HCEC 1CT (cell line): ENCODE results near the gene IGF1R.
A peak's percentile ranks its signal among the peaks of the same experiment; 100 is the strongest.

Source experiments
- DNase-seq: peaks from one replicate; pipeline ENCODE4 v3.0.0-alpha.2; 2017

Gene IGF1R

DNA sequence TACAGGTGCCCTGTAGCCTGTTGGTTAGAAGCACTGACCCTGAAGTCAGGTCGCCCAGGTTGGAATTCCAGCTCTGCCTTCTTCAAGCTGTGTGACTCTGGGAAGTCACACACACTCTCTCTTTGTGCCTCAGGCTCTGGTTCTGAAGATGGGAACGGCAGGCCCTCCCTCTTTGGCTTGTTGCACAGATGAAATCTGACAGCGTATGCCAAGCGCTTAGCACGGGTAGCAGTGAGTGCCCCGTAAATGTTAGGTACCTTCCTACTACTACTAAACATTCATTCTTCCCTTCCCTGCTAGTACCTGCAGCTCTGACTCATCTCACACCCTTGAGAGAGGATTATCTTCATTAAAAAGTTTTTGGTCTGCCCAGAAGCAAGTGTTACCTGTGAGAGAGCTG is 220.2 kb downstream of the IGF1R start:
- DNase-seq: no peak

DNA sequence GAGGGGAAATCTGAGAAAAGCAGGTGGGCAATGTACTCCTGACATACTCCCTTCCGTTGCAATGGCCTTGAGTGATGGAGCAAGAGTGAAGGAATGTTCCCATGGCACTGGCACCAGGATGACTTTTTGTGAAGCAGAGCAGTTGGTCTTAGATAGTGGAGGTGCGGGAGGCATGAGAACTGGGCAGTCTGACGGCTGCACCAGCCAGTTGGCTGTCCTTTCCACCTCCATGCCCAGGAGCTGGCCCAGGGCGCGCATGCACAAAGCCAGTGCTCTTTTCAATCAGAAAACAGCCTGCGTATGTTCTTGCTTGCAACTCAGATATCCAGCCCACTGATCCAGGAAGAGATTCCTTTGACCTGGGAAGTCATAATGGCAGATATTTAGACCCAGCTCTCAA is 222.4 kb downstream of the IGF1R start:
- DNase-seq: no peak

DNA sequence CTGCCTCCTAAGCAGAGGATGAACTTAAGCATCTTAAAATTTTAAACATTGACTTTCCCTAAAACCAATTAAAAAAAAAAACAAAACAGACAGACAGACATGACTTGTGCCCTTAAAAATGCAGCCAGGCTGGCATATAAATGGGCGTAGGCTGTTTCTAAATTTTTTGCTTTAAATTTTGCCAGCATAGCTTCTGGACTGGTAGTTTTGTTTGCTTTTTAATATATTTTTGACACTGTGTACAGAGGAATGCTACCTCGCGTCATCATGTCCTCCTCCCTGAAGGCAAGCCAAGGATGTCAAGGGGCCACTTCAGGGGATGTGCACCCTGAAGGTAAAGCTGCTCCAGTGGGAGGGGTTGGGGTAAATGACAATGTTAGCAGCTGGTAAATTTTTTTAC is 224.4 kb downstream of the IGF1R start:
- DNase-seq: no peak

DNA sequence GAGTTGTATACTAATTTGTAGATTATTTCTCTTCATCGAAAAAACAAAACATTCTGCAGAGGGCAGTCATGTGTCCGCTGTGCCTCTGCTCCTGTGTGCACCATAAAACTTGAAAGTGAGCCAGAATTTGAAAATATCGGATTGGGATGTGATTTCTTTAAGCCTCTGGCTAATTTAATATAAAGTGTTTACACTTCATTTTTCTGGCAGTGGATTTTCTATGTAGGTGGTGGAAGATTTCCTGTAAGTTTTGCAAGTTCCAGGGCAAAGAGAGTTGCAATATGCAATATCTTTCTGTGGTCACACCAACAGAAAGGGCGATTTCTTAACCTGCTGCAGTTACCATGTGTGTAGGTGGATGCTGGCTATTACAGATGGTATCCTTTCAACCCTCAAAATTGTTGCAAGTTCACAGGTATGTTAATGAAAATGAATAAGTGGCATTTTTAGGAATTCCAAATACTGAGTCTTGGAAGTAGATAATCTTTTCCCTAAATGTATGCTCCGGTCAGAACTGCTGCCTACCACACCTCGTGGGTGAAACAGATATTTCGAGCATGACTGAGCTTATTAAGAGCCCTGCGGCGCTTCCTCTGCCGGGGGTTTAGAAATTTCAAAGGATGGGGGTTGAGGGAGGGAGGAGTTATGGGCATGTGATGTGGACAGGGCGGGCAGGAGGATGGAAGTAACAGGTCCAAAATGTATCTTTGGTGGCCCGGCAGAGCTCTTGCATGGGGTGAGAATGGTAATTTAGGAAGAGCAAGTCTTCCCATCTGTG is 225.3 kb downstream of the IGF1R start:
- peak; percentile 92 for DNase-seq

DNA sequence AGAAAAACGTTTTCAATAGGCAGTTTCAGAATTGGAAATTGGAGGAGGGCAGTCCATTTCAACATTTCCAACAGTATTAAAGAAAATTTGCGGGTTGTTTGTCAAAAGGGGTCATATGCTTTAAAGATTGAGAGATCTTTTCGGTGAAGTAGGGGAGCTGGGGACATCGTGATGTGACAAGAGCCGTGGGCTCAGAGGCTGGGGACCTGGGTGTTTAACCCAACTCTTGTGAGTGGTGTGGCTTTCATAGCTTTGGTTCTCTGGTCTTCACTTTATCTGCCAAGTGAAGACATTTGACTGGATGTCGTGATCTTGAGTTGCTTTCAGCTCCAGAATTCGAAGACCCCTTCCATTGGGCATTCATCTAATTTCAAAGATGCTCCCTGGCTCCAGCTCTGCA is 226.0 kb downstream of the IGF1R start:
- DNase-seq: no peak

DNA sequence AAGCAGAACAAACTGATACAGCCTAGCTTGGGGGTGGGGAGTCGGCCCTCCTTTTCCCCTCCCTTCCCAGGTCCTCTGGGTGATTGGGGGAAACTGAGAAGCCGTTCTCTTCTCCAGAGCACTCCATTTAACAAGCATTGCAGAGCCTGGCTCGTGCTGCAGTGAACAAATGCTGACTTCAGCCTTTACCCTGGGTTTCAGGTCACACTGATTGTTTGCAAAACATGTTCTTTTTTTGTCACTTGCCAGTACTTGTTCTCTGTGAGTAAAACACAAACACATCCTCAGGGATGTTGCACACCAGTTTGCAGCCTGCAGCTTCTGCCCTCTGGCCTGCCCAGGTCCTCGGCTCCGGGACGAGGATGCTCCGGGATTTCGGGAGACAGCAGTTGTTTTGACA is 226.4 kb downstream of the IGF1R start:
- DNase-seq: no peak

DNA sequence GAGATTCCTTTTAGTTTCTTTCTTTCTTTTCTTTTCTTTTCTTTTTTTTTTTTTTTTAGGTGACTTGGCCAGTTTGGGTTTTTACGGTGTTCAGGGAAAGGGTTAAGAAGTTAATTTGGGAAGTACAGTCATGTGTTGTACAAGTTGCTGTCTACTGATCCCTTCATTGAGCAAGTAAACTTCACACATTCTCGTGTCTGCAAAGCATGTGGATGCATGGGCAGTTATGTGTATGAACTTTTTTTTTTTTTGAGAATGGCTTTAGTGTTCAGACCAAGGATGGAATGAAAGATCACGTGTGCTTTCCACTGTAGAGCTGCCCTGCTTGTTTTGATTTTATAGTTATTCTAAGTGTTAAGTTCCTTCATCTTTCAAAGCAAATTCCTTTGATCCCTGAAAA is 227.0 kb downstream of the IGF1R start:
- peak; percentile 39 for DNase-seq

DNA sequence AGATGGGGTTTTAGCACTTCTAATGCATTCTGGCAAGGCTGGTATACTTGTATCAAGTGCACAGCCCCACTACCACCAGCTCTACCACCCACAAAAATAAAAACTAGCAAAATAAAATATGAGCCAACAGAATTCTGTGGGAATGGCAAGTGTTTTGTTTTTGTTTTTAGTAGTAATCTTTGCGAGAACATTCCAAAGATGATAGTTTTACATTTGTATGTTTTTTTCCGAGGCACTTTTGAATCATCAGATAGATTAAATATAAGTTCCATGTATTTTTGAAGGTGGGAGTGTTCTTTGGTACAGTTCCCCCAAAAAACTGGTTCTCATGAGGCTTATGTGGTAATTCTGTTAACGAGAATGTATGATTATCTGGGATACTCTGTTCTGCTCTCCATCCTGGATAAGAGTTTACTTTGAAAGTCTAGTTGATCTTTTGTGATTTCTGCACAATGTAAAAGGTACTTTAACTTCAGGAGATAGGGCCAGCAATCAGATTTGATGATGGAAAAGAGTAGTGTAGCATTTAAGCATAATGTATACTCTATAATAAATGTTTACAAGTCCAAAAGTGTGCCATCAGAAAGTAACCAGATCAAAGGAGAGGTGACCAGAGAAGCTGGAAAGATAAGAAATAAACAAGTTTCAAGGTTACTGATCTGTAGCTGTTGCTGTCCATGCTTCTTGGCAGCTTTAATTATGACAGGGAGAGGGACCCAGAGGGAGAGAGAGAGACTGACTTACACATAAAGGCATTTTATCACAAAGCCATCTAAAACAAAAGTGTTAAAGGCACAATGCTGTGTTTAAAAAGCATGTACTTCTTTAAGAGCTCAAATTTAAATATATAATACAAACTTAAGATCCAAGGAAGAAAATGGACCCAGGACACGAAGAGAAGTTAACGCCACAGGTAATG is 228.4 kb downstream of the IGF1R start:
- no peak for DNase-seq

DNA sequence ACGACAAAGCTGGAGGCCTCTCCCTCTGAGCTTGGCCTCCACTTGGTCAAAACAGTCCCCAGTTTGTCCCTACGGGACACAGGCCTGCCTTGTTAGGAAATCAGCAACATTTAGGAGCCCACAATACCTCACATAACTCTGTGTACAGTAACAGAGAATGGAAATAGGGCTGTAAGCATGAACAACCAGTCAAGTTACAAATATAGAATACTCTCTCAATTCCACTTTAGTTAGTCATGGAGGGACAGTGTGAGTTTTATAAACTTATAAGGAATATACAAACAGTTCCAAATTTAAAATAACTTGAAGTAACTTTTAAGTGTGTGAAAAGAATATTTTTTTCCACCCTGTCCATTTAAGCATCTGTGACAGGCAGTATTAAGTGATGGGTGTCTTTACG is 229.8 kb downstream of the IGF1R start:
- DNase-seq: peak; percentile 84

DNA sequence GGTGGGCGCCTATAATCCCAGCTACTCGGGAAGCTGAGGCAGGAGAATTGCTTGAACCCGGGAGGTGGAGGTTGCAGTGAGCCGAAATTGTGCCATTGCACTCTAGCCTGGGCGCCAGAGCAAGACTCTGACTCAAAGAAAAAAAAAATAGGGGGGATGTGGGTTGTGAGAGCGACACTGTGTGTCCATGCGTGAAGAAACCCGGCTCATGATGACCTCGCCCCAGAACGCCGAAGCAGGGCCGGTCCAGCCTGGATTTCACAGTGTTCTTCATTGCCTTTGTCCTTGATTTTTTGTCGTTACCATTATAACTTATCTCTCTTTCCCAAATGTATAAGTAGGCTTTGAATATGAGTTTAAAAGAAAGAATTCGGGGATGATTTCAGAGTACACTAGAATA is 230.5 kb downstream of the IGF1R start:
- no peak for DNase-seq

DNA sequence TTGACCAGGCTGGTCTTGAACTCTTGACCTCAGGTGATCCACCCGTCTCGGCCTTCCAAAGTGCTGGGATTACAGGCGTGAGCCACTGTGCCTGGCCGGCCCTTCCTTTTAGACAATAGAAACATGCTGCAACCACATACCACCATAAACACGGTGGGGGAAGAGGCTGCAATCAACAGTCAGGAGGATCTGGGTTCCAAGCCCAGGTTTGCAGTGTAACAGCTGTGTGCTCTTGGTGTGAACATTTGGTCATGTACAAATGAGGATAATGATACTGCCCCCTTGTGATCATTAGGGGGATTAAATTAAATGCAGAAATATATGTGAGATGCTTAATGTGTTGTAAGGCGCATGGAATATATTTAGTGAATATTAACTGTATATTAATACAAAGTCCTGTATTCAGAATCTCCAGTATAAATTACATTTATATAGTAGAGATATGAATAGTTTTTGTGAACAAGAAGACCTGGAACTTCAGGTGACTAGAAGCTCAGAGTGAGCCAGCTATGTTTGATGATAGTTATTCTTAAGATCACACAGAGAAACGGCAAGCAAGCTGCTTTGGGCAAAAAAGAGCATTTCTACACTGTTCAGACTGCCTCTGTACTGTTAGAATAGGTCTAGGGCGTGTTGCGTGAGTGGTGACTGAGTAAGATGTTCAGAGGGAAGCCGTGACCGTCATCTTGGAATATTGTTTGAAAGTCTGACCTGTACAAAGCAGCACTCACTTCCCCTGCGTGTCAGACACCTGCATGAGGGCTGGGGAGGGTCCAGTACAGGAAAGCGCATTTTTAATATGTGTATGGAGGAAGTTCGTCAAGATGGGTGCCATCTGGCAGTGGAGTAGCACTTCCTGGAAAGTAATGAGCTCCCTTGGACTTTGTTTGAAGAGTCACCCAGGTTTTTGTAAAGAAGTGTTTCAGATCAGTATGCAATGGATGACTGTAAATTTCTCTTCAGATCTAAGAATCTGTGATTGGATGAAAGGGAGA is 233.5 kb downstream of the IGF1R start:
- DNase-seq: peak; percentile 72

DNA sequence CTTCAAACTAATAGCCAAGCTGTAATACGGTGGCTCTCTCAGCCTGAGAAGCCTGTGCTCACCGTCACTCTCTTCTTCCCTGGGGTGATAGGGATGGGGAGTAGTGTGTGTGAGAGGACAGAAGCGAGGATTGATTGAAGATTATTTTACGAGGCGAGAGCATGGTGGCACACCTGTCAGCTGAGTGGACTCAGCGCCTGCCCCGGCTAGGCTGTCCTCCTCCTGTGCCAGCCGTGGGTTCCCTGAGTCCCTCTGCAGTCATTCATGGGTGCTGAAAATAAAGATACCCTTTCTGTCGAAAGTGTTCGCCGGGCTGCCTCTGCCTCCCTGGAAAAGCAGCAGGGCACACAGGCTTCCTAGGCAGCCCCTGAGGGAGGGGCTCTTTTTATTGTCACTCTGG is 235.1 kb downstream of the IGF1R start:
- no peak for DNase-seq

DNA sequence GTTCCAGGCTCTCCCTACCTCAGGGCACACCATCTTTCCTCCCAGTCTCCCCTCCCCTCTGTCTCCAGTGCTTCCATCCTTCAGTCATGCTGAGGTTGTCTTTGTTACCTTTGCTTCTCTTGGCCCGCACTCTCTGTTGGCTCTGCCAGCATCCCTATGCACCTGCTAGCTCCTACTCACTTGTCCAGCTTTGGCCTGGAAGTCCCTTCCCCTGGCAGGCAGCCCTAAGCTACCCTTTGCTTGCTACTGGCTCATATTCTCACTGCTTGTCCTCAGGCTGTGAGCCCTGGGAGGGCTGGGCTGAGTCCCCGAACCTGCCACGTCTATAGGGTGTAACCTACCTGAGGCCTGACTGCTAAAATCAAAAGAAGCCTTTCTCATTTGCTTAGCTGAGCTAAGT is 236.6 kb downstream of the IGF1R start:
- DNase-seq: no peak

DNA sequence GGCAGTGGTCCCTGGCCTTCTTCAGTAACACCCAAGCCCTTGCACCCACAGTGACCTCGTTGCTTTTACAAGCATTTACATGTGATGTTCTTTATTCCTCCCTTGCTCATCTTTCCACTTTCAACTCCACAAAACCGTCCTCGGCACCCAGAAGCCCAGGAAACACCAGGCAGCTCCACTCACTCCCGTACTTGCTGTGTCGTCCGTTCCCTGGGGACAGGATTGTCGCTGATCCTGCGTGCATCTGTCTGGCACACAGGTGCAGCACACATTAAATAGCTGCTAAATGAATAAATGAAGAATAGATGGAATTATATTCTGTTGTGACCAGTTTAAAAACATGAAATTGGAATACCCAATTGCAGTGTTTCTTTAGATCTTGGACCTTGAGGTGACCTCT is 239.6 kb downstream of the IGF1R start:
- no peak for DNase-seq

DNA sequence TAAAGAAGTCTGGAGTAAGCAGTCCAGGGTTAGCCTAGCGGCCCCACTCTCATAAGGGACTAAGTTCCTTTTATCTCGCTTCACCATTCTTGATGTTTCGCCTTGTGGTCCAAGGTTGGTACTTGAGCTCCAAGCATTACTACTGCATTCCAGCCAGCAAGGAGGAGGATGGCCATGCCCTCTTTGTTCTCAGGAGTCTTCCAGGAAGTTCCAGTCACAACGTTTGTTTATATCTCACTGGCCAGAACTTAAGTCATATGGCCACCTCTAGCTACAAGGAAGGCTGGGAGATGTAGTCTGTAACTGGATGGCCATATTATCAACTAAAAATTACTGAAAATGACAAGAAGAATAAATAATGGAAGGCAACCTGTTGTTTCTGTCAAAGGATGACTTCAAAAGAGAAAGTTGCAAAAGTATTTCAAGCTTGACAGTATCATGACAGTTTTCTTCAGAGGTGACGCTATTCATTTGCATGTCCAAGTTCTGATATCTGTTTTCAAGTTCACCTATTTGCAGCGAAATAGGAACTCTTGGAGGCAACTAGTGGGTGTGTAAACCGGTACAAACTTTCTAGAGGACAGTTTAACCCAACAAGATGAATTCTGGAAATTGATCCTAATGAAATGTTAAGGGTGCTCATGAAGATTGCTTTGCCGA is 240.6 kb downstream of the IGF1R start:
- peak; percentile 61 for DNase-seq

DNA sequence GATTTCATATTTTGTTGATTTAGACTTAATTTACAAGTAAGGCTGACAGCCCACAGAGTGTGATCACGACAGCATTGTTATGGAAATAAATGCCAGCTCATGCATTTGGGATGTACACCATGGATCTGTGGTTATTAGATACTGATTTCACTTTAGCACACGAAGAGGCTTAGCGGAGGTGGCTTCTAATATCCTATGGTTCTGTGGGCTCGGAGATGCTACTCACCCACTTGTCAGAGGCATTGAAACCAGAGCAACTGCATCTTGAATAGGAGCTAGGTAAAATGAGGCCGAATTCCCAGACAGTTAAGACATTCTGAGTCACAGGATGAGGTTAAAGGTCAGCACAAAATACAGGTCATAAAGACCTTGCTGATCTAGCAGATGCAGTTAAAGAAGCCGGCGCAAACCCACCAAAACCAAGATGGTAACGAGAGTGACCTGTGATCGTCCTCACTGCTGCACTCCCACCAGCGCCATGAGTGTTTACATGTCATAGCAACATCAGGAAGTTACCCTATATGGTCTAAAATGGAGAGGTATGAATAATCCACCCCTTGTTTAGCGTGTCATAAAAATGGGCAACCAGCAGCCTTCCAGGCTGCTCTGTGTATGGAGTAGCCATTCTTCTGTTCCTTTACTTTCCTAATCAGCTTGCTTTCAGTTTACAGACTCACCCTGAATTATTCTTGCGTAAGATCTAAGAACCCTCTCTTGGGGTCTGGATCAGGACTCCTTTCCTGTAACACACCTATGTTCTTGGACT is 241.8 kb downstream of the IGF1R start:
- DNase-seq: peak; percentile 80

DNA sequence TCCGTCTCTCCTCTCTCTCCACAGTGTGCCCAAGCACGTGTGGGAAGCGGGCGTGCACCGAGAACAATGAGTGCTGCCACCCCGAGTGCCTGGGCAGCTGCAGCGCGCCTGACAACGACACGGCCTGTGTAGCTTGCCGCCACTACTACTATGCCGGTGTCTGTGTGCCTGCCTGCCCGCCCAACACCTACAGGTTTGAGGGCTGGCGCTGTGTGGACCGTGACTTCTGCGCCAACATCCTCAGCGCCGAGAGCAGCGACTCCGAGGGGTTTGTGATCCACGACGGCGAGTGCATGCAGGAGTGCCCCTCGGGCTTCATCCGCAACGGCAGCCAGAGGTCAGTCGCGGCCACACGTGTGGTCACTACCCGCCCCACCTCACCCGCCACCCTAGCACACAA is 243.0 kb downstream of the IGF1R start:
- DNase-seq: no peak

DNA sequence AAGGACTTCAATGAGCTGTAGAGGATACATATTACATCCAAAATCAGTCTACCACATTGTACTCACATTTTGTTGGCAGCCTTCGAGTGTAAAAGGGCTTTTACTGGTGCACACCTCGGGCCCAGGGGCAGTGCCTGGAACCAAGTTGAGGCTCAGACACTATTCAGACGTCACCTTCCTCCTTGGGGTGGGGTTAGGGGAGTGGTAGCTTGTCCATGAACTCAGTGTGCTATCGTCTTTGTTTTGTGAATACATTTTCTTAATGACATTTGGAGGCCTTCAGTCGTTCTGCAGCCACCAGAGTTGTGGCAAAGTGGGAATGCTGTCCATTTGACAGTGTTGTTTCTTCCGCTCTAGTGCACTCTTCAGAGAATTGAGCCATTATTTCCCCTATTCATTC is 245.1 kb downstream of the IGF1R start:
- no peak for DNase-seq

DNA sequence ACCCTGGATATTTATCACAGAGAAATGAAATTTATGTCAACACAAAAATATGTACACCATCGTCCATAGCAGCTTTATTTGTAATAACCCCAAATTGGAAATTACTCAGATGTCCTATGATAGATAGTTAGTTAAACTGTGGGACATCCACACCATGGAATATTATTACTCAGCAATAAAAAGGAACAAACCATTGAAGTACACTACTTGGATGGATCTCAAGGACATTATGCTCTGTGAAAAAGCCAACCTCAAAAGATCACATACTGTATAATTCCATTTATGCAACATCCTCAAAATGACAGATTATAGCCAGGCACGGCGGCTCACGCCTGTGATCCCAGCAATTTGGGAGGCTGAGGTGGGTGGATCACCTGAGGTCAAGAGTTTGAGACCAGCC is 246.0 kb downstream of the IGF1R start:
- no peak for DNase-seq

DNA sequence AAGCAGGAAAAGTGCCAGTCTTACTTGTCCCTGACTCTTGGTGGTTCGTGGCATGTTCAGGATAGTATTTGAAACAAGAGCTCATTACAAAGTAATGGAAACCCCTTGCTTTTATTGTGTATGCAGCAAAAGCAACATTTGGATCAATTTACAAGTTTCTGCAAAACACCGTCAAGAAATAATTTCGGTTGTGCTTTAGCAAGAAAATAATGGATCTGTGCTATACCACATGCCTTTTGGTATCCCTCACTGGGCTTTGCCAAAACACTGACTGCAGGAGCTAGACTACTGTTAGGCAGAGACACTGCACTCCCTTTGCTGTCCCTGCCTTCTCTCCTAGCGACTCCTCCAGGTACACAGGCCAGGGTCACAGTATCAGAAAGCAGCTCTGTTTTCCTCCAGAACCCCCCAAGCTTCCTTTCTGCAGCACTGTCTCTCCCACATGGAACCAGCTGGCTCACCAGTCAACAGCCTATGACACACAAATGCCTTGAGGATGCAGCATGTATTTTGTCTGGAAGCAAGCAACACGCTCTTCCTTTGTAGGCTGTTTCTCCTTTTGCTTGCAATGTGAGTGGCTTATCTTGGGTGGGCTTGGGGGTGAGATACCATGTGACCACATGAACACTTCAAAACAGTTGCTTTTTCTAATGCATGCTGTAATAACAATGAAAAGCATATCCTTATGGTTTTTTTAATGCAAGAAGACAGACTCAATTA is 247.8 kb downstream of the IGF1R start:
- peak; percentile 80 for DNase-seq
